AG04449 (cell line): ENCODE results near the gene SLC2A9.

Experiments used
- CTCF ChIA-PET: fragments of 350-600 bp; formaldehyde crosslinking; extraction: SDS; loops from one replicate; lab custom pipeline; 2021; ENCODE audit warnings: antibody characterized with exemption; lab: Yijun Ruan, JAX
- POLR2A ChIA-PET: fragments of 400-600, 350-600 bp; formaldehyde crosslinking; extraction: SDS; loops from one replicate; lab custom pipeline; 2020; ENCODE audit warnings: antibody characterized with exemption, inconsistent platforms; lab: Yijun Ruan, JAX
- DNase-seq: peaks from one replicate; pipeline ENCODE4 v3.0.0-alpha.2; 2010; ENCODE audit warnings: low read depth, low spot score
- H3K4me3 ChIP-seq: 2 replicates; pipeline ENCODE4 v1.5.1; 2011; ENCODE audit warnings: low read depth, mild to moderate bottlenecking, control low read depth, low read length
- CTCF ChIP-seq: IDR thresholded peaks from one replicate; pipeline ENCODE4 v1.5.1; 2011; ENCODE audit warnings: mild to moderate bottlenecking, moderate library complexity, low read length, control low read depth, inconsistent platforms; ENCODE audit not compliant: insufficient read depth; ENCODE audit errors: missing control alignments

SLC2A9 gene

GRCh38 chr4:10020871-10021652 is at the start of gene SLC2A9:
TSS of gene SLC2A9 (minus strand) at chr4:10021497. CDS start at chr4:10021429, 68 bp downstream.
- no peak within 1 kb of the TSS for H3K4me3 ChIP-seq
- CTCF ChIA-PET = no interaction called here
- TF ChIP-seq CTCF = no peak
- POLR2A ChIA-PET = no interaction called here
- no peak for DNase-seq

GRCh38 chr4:10069075-10069642 is 47.9 kb upstream of the SLC2A9 start:
- no peak overlapping the region for H3K4me3 ChIP-seq
- no peak for DNase-seq
- no peak for TF ChIP-seq CTCF
- CTCF ChIA-PET = no interaction called here
- POLR2A ChIA-PET = no interaction called here

GRCh38 chr4:10066670-10067651 is 45.7 kb upstream of the SLC2A9 start:
- ChIA-PET CTCF (interaction anchor here (1.5 kb wide), 1 partner anchor 302 kb away, joined by 3 read pairs; no protein-coding TSS in a partner anchor), POLR2A (interaction anchor here (0.8 to 1.5 kb wide), 2 partner anchors 18 to 48 kb away, joined by 3 to 5 read pairs; no protein-coding TSS in a partner anchor)
- no peak for TF ChIP-seq CTCF
- no peak for DNase-seq
- H3K4me3 ChIP-seq = no peak overlapping the region

- TF ChIP-seq CTCF = no peak
- DNase-seq = no peak
- ChIA-PET POLR2A (interaction anchor here (0.8 to 1.5 kb wide), 2 partner anchors 19 to 49 kb away, joined by 3 to 5 read pairs; no protein-coding TSS in a partner anchor), CTCF (interaction anchor here (1.5 kb wide), 1 partner anchor 301 kb away, joined by 3 read pairs; no protein-coding TSS in a partner anchor)
- no peak overlapping the region for H3K4me3 ChIP-seq
These were observed 44.9 kb upstream of the SLC2A9 start for GRCh38 chr4:10066206-10066605.

GRCh38 chr4:10063544-10064300 is 42.4 kb upstream of the SLC2A9 start:
- no peak overlapping the region for H3K4me3 ChIP-seq
- peak; percentile 33 for TF ChIP-seq CTCF
- peak; percentile 5 for DNase-seq
- ChIA-PET CTCF (interaction anchor here (0.8 to 1.3 kb wide), 2 partner anchors 12 to 303 kb away, joined by 3 to 4 read pairs; no protein-coding TSS in a partner anchor), POLR2A (no interaction called here)
